NOMO-1 (cell line): Measurements from ENCODE around the gene TNPO2.
A peak's percentile ranks its signal among the peaks of the same experiment; 100 is the strongest.
"Not testable (repeated sequence)": the region's sequence is repeated elsewhere in the genome, so short reads cannot be mapped to it uniquely, and the experiment has no call there.

Experiments
- DNase-seq, 2 experiments: peaks; one replicate each; lab custom pipeline; 2025; ENCODE audit not compliant: unreplicated experiment in 2 of 2; lab: John Stamatoyannopoulos, UW

TNPO2 gene

DNA sequence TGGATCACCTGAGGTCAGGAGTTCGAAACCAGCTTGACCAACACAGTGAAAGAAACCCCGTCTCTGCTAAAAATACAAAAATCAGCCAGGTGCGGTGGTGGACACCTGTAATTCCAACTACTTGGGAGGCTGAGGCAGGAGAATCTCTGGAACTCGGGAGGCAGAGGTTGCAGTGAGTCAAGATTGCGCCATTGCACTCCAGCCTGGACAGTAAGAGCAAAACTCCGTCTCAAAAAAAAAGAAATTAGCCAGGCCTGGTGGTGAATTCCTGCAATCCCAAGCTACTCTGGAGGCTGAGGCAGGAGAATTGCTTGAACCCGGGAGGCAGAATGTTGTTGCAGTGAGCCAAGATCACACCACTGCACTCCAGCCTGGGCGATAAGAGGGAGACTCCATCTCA lies 15.1 kb downstream of the TNPO2 start:
- no peak for DNase-seq

DNA sequence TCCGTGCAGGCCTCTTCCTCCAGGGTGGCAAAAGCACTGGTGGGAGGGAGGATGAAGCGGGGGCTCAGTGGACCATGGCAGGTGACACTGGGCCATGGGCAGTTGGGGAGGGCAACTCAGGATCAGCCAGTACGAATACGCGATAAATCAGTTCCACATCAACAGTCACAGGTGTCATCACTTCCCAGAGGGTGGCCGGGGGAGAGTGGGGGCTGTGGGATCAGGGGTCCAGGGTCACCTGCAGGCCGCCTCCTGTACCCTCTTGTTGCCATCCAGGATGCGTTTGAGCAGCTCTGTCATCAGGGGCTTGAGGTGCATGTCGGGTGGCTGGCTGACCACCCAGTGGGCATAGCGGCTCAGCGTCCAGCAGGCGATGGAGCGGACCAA lies 17.4 kb downstream of the TNPO2 start:
- no peak for DNase-seq

DNA sequence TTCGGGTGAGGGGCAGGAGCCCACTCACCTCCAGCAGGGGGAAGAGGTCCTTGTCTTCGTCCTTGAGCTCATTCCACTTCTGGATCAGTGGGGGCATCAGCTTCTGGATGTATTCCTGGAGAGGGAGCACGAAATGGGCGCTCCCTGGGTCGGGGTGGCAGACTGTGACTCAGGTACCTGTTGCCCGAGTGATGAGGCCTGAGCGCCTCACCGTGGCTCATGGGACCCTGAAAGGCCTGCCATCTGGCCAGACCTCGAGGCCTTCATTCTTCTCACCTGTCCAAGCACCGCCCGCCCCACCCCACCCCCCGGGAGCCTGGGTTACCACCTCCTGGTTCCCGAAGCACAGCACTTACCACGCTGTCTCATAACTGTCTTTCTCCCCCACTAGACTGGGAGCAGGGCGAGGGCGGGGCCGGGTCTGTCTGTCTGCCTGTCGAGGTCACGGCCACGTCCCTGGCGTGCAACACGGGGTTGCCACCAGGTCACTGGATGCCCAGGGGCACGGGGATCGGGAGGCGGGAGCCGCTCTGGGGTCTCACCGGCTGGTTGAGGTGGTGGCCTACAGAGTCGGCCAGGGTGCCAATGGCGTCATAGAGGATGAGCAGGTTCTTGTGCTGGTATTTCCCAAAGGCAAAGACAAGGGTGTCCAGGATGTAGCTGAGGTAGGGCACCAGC lies 17.9 kb downstream of the TNPO2 start:
- DNase-seq, result no peak

DNA sequence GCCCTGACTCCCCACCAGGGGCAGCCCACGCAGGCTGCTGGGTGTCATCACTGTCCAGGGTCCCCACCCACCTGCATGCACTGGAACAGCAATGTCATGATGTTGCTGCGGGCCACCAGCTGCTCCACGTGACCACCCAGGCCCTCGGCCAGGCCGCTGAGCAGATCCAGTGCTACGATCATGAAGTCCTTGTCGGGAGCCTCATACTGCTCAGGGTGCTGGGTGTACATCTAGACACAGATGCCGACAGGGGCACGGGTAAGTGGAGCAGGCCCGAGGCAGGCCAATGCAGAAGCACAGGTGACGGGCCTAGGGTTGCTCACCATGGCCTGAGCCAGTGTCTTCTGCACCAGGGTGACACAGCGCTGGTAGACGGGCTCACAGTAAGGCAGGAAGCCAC lies 18.6 kb downstream of the TNPO2 start:
- DNase-seq, result no peak

DNA sequence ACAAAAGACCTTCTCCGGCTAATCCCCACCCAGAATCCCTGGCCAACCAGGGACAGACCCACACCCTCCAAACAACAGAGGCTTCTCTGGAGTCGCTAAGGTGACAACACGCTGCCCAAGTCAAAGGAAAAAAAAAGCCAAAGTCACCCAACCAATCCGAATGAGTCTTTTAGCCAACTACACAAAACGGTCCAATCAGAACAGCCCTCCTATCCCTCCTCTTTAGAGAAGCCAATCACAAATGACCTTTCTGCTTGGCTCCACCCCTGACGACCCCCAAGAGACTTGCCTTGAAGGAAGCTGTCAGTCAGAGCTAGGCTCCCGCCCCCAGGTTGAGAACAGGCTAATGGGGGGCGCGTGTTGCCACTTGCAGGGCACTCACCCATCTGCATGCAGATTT lies 20.7 kb downstream of the TNPO2 start:
- peak in 1 of 2 experiments; percentile 5 for DNase-seq

DNA sequence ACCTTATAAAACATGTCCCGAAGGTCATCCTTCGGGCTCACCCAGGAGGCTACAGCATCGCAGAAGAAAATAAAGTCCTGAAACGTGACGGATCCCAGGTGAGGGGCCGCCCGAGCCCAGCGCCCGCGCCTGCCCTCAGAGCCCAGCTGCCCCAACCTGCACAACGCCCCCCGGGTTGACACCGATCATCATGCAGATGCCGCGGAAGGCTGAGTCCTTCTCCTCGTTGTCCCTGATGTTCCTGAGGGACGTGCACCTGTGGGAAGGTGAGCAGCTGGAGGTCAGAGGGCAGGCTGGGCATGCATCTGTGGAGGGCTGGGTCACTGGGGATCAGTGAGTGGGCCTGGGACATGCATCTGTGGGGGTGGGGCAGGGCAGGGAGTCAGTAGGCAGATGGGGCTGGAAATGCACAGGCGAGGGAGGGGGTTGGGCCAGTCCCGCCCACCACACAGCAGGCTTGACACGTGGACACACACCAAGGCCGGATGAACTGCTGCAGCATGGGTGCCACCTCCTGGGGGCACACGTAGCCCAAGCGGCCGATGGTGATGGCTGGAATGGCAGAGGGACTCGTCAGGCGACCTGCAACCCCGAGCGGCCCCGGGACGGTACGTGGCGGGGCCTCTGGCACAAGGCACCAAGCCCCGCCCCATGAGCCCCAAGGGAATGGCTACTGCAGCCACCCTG lies 22.0 kb downstream of the TNPO2 start:
- DNase-seq, result no peak

DNA sequence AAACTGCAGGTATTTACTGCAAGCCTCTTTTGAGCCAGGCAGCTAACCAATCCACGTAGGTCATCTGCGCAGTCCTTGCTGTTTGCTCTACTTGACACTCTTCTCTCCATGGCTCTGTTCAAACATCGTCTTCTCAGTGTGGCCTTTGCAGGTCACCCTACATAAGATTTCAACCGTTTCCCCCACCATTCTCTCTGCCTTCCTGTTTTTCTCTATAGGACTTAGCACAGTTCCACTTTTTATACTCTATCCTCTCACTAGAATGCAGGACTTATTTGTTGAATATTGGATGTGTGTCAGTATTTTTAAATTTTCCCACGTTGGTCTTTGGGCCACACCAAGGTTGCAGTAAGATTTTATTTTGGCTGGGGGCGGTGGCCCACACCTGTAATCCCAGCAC lies 25.6 kb downstream of the TNPO2 start:
- no peak for DNase-seq

DNA sequence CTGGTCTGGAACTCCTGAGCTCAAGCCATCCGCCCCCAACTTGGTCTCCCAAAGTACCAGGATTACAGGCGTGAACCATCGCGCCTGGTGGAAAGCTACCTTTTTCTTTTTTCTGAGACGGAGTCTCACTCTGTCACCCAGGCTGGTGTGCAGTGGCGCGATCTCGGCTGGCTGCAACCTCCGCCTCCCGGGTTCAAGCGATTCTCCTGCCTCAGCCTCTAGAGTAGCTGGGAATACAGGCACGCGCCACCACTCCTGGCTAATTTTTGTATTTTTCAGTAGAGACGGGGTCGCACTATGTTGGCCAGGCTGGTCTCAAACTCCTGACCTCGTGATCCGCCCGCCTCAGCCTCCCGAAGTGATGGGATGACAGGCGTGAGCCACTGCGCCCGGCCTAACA lies 26.3 kb downstream of the TNPO2 start:
- DNase-seq, result not testable (repeated sequence)

DNA sequence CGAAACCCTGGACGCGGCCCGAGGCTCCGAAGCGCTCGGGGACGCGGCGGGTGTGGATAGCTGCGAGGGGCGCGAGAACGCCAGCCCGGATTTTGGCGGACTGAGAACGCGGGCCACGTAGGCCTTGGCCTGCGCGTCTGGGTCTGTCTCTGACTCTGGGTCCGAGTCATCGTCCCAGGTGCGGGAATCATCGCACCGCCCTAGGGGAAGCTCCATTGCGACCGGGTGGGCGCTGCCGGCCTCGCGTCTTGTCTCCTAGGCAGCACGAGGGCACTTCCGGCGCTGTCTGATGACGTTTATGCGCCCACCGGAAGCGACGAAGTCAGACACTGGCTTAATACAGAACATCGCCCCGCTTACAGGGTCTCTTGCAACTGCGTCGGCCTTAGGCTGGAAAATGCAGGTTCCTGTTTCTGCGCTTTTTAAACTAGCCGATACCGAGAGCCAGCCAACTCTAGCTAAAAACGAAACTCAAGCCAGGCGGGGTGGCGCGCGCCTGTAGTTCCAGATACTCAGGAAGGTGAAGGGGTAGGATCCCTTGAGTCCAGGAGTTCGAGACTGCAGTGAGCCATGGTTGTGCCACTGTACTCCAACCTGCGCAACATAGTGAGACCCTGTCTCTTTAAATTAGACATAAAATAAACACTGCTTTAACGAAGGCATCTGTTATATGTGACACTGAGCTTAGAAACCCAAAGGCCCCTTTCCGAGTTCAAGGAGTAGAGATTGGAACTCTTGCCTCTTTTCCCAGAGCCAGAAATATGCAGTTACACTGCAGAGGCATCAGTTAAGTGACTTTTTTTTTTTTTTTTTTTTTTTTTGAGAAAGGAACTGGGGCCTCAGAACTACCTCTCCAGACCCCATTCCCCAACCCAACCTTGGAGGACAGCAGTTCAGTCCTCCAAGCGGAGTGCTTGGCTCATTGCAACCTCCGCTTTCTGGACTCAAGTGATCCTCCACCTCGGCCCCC lies 27.1 kb downstream of the TNPO2 start, which contains the start of gene FBXW9:
Gene FBXW9, minus strand, starts transcription at position 266 of the 970 bp plus-strand sequence. Its CDS starts 50 bp downstream, at position 216.
- DNase-seq, result peak; percentile 89 to 96

DNA sequence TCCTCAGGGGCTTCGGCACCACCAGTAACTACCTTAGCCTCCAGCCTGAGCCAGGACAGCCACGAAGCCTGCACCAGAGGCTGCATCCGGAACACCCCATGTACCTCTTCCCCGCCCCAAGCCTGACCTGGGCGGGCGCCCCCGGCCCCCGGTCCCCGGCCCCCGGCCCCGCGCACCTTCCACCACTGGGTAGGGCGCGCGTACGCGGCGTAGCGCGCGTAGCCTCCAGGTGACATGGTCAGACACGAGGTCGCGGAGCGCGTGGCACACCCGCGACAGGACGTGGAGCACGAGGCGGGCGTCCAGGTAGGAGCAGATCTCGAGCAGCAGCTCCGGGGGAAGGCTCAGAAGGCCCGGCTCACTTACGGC lies 27.8 kb downstream of the TNPO2 start:
- no peak for DNase-seq

DNA sequence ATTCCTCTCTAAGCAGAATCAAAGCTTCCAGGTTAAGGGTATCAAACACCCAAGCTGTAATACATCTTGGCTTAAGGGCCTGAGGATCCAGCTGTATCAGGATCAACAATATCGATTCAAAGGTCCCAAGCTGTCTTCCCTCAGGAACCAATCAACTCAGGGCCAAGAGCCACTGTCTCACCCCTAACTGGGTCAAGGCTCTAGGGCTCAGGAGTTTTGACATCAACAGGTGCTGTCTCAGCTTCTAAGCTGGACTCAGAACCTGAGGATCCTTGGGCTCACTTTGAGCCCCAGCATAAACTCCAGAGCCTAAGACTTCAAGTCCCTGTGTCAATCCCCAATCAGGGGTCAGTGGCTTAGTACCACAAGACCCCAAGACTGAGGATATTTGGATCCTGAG lies 28.2 kb downstream of the TNPO2 start:
- DNase-seq, result no peak

DNA sequence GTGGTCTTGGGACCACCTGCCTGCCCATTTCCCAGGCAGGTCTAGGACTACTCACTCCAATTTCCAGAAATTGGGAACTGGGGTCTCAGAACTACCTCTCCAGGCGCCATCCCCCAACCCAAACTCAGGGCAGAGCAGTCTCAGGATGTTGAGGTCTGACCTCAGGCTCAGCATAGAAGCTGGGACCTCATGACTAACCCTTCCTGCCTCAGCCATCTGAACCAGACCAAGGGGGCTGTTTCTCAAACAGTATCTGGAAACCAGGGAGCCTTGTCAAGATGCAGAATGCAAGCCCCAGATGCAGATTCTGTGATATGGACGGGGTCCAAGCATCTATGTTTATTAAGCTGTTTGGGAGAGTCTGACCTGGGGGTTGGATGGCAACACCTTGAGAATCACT lies 28.6 kb downstream of the TNPO2 start:
- DNase-seq, result no peak

DNA sequence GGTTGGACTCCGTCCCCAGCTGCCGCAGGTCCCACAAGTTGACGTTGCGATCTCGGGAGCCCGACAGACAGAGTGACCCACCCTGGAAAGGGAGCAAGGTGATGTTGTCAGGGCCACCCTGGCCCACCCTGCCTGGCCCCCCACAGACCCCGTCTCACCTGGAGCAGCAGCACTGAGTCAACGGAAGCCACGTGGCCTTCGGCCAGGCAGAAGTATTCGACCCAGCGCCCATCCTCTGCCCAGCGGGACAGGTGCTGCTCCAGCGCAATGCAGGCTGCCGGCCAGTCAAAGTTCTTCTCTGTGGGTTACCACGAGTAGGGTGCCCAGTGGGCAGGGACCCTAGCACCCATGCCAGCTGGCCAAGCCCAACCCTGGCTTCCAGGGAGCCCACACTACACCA lies 29.1 kb downstream of the TNPO2 start:
- DNase-seq, result no peak

DNA sequence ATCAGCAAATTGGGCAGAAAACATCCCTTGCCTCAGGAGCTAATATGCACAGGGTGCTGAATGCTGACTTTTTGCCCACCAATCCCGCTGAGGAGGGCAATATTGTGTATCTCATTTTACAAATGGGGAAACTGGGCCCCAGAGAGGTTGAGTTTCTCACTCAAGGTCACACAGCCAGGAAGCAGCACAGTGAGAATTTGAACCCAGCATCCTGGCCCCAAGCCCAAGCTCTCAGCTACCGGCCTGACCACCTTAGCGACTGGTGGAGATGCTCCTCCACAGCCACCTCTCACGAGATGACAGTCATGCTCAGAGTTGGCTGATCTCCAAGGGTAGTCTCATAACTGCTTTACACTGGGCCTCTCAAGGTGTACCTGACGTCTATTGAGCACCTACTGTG lies 30.8 kb downstream of the TNPO2 start:
- DNase-seq, result no peak

DNA sequence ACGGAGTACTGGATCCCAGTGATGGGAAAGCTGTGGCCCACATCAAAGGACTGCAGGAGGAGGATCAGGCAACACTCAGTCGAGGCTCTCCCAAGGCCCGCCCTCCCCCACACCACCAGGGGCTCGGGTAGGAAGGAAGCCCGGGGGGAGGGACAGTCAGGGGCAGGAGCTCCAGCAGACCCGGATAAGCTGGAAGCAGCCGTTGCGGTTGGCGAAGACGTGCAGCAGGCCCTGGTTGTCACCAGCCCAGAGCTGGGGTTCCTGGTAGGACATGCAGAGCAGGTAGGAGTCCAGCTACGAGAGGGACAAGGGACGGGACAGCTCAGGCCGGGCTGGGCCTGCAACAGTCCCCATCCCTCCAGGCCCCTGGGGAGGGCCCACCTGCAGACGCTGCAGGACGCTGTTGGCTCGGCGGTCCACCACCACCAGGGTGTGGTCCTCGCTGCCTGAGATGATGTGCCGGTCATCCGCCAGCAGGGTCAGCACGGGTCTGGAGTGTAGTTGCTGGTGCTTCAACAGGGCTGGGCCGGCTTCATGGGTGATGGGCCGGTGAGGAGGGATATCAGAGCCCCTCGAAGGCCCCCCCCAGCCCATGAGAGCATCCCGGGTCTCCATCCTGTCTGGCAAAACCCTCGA lies 34.0 kb downstream of the TNPO2 start:
- no peak for DNase-seq

DNA sequence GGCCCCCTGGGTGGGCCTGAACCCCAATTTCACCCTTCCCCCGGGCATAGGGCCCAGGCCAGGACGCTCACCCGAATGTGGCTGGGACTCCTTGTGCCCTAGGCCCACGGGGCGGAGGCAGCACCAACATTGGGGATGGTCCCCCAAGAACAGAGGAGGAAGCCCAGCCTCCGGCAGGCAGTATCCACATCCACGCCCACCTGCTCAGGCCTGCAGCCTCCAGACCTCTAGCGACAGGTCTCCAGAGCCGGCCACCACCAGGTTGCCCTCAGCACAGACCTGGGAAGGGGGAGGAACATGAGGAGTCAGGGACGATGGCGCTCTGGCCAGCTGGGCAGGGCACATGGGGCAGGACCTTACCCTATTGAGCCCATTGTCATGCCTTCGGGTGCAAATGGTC lies 34.7 kb downstream of the TNPO2 start:
- no peak for DNase-seq

DNA sequence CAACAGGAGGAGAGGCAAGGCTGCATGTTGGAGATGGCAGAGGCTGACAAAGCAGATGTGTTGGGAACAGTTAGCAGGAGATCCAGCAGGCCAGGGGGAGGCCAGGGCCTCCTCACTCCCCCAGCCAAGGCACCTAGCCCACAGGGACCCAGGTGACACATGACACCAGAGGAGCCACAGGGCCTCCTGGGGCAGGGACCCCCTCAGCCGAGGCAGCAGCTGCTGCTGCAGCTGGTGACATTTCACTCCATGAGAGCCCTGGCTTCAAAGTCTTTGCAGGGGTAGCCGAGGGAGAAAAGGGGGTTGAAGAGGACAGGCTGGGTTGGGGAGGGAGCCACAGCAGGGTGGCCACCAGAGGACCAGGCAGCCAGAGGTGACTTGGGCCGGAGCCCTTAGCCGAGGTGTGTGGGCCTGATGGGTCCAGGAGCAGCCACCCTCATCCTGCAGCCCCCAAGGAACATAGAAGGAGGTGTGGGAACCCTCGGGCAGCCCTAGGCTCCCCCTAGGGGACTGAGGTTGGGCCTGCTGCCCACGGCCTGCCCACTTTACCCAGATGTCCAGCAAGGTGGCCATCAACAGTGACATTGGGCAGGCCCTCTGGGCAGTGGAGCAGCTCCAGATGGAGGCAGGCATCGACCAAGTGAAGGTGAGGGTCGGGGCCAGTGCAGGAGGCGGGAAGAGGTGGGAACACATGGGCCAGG lies 36.1 kb downstream of the TNPO2 start, which contains the start of gene GNG14:
Gene GNG14, plus strand, starts transcription at position 503 of the 701 bp plus-strand sequence. Its CDS starts 51 bp downstream, at position 554.
- DNase-seq, result no peak

DNA sequence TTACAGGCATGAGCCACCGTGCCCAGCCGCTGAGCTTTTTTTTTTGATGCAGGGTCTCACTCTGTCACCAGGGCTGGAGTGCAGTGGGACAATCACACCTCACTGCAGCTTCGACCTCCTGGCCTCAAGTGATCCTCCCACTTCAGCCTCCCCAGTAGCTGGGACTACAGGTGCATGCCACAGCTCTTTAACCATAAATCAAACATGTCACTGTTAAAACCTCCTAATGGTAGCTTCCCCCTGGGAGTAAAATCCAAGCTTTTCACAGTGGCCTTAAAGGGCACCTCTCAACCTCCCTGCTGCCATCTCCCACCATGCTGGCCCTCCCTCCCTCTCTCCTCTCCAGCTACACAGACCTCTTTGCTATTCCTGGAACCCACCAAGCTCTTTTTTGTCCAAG lies 37.9 kb downstream of the TNPO2 start:
- DNase-seq, result no peak

DNA sequence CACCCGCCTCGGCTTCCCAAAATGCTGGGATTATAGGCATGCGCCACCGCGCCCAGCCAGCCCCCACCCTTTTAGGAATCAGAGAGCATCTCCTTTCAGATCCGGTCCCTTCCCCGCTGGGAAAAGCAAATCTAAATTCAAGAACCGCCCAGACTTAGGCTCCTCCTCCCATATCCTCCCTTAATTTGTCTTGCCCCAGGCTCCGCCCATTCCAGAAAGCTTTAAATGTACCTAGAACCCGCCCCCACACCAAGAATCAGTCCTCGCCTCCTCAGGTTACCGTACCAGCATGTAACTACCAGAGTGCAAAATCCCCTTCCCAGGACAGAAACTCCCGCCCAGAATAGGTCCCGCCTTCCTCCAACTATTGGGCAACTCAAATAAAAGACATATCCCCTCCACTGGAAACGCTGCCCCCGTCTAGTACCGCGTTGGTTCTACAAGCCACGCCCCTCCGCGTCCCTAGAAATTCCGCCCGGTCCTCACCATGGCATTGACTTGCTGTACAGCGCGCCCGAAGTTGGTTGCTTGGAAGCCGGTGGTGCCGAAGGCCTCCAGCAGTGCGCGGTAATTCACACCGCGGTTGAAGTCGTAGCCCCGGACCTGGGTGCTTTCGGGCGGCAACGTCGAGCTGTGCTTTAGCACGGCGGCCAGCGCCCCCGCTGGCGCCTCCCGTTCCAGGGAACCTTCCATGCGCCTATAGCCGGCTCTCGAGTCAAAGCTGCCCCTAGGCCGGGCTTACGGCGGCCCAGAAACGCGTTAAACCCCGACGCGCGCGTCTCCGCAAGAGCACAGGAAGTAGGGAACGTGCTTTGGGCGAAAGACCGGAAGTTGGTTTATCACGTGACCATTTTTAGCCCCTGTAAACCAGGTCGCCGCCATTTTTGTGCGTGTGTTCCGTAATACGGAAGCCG lies 42.4 kb downstream of the TNPO2 start, which contains the start of gene DHPS:
Gene DHPS, minus strand, starts transcription at position 807 of the 914 bp plus-strand sequence. Its CDS starts 114 bp downstream, at position 693.
- DNase-seq, result peak; percentile 94 to 96
